ENCODE results near the gene NOTCH1. TPM values are rescaled to one million over a fixed set of nuclear protein-coding genes. Genes with fewer than 3 reads are reported as not detected.

The NOTCH1 gene
- total and polyA plus RNA-seq, 4 donors: 28.2 to 75.9 (median 50.0) TPM

Small RNA genes within 50 kb of the gene (small RNA-seq; reads per million reads assigned to genes)
- gene MIR4673 (ENCODE audit: low replicate concordance) (not detected), gene MIR4674 (ENCODE audit: low replicate concordance) (not detected)

Other genes with a start within 250 kb of the NOTCH1 start
- gene CCDC187, start 242.0 kb downstream of the NOTCH1 start, total RNA-seq: under 1 TPM; 0.10 to 0.33 TPM
- gene CCDC187, start 242.0 kb downstream of the NOTCH1 start, polyA plus RNA-seq (ENCODE audit: insufficient read length in 2 of 2): under 1 TPM; 0.05 to 0.21 TPM
- gene GPSM1, start 218.5 kb downstream of the NOTCH1 start, total RNA-seq: 10 to 100 TPM; 29.2 to 71.5 TPM
- 100 to 1,000 TPM; 113 to 116 TPM for gene GPSM1, start 218.5 kb downstream of the NOTCH1 start, polyA plus RNA-seq (ENCODE audit: insufficient read length in 2 of 2)
- 10 to 100 TPM in 1 of 2 donors, 1 to 10 TPM in 1; 6.2 to 35.6 TPM for gene DNLZ, start 182.3 kb downstream of the NOTCH1 start, total RNA-seq
- gene DNLZ, start 182.3 kb downstream of the NOTCH1 start, polyA plus RNA-seq (ENCODE audit: insufficient read length in 2 of 2): 10 to 100 TPM; 29.1 to 29.5 TPM
- 1 to 10 TPM; 2.3 to 2.4 TPM for gene CARD9, start 172.4 kb downstream of the NOTCH1 start, total RNA-seq
- gene CARD9, start 172.4 kb downstream of the NOTCH1 start, polyA plus RNA-seq (ENCODE audit: insufficient read length in 2 of 2): 1 to 10 TPM; 3.3 to 3.4 TPM
- gene SNAPC4, start 145.9 kb downstream of the NOTCH1 start, total RNA-seq: 1 to 10 TPM; 5.7 to 6.7 TPM
- gene SNAPC4, start 145.9 kb downstream of the NOTCH1 start, polyA plus RNA-seq (ENCODE audit: insufficient read length in 2 of 2): 10 to 100 TPM; 14.3 to 17.9 TPM
- gene ENTR1, start 135.4 kb downstream of the NOTCH1 start, total RNA-seq: 10 to 100 TPM; 22.9 to 33.7 TPM
- 10 to 100 TPM; 51.7 to 69.7 TPM for gene ENTR1, start 135.4 kb downstream of the NOTCH1 start, polyA plus RNA-seq (ENCODE audit: insufficient read length in 2 of 2)
- gene PMPCA, start 135.4 kb downstream of the NOTCH1 start, total RNA-seq: 10 to 100 TPM; 22.8 to 35.0 TPM
- 10 to 100 TPM; 54.3 to 57.4 TPM for gene PMPCA, start 135.4 kb downstream of the NOTCH1 start, polyA plus RNA-seq (ENCODE audit: insufficient read length in 2 of 2)
- 10 to 100 TPM in 1 of 2 donors, 1 to 10 TPM in 1; 7.7 to 13.3 TPM for gene INPP5E, start 106.2 kb downstream of the NOTCH1 start, total RNA-seq
- 10 to 100 TPM; 33.4 to 33.5 TPM for gene INPP5E, start 106.2 kb downstream of the NOTCH1 start, polyA plus RNA-seq (ENCODE audit: insufficient read length in 2 of 2)
- 10 to 100 TPM; 25.1 to 29.9 TPM for gene SEC16A, start 63.0 kb downstream of the NOTCH1 start, total RNA-seq
- 10 to 100 TPM; 60.3 to 60.9 TPM for gene SEC16A, start 63.0 kb downstream of the NOTCH1 start, polyA plus RNA-seq (ENCODE audit: insufficient read length in 2 of 2)
- gene EGFL7, start 116.9 kb upstream of the NOTCH1 start, total RNA-seq: 10 to 100 TPM; 21.9 to 93.5 TPM
- 10 to 100 TPM; 46.8 to 57.3 TPM for gene EGFL7, start 116.9 kb upstream of the NOTCH1 start, polyA plus RNA-seq (ENCODE audit: insufficient read length in 2 of 2)
- 10 to 100 TPM in 1 of 2 donors, 1 to 10 TPM in 1; 8.7 to 14.3 TPM for gene AGPAT2, start 141.4 kb upstream of the NOTCH1 start, total RNA-seq
- gene AGPAT2, start 141.4 kb upstream of the NOTCH1 start, polyA plus RNA-seq (ENCODE audit: insufficient read length in 2 of 2): 10 to 100 TPM in 1 of 2 donors, 1 to 10 TPM in 1; 9.1 to 11.0 TPM
- 10 to 100 TPM; 24.9 to 47.8 TPM for gene DIPK1B, start 166.5 kb upstream of the NOTCH1 start, total RNA-seq
- 10 to 100 TPM; 63.5 to 65.0 TPM for gene DIPK1B, start 166.5 kb upstream of the NOTCH1 start, polyA plus RNA-seq (ENCODE audit: insufficient read length in 2 of 2)
- gene LCN10, start 196.9 kb upstream of the NOTCH1 start, total RNA-seq: not detected
- gene LCN10, start 196.9 kb upstream of the NOTCH1 start, polyA plus RNA-seq (ENCODE audit: insufficient read length in 2 of 2): not detected
- gene LCN6, start 202.5 kb upstream of the NOTCH1 start, total RNA-seq: not detected
- gene LCN6, start 202.5 kb upstream of the NOTCH1 start, polyA plus RNA-seq (ENCODE audit: insufficient read length in 2 of 2): not detected
- gene LCN8, start 212.2 kb upstream of the NOTCH1 start, total RNA-seq: not detected
- gene LCN8, start 212.2 kb upstream of the NOTCH1 start, polyA plus RNA-seq (ENCODE audit: insufficient read length in 2 of 2): not detected
- gene LCN15, start 218.5 kb upstream of the NOTCH1 start, total RNA-seq: not detected
- under 1 TPM in 1 of 2 donors, not detected in 1; 0.14 TPM for gene LCN15, start 218.5 kb upstream of the NOTCH1 start, polyA plus RNA-seq (ENCODE audit: insufficient read length in 2 of 2)
- gene TMEM141, start 245.3 kb upstream of the NOTCH1 start, total RNA-seq: 10 to 100 TPM; 38.9 to 76.9 TPM
- 10 to 100 TPM; 51.7 to 55.4 TPM for gene TMEM141, start 245.3 kb upstream of the NOTCH1 start, polyA plus RNA-seq (ENCODE audit: insufficient read length in 2 of 2)